HCT116 (cell line): ENCODE results near the gene ITGA11. TPM values are rescaled to one million over a fixed set of nuclear protein-coding genes. Genes with fewer than 3 reads are reported as not detected.

Source experiments
- ATAC-seq: fragments of 200-7000 bp; cut with Tn5 transposase; 2 replicates; pipeline ENCODE4 v1.9.1; 2020; ENCODE audit warnings: mild to moderate bottlenecking, moderate library complexity
- BruUV-seq: library from RNA; stranded (reverse); fragments of 400-500 nt; replicated peaks from 2 replicates; lab custom pipeline; 2021; lab: Mats Ljungman, UMichigan
- CTCF ChIA-PET: fragments of 300-600 bp; sonication (Branson Sonifier 250); formaldehyde crosslinking; loops from one replicate; lab custom pipeline; 2021; ENCODE audit warnings: antibody characterized with exemption; lab: Charles Lee
- POLR2A ChIA-PET: fragments of 300-600, 350-600 bp; sonication (Branson Sonifier 250); formaldehyde crosslinking; loops from one replicate; lab custom pipeline; 2021; ENCODE audit warnings: antibody characterized with exemption; lab: Charles Lee
- RAD21 ChIA-PET, 2 experiments: fragments of 300-600 bp; sonication (Branson Sonifier 250); formaldehyde crosslinking; loops; one replicate each; lab custom pipeline; 2023; ENCODE audit warnings: low total read pairs in 2 of 2; ENCODE audit not compliant: uncharacterized antibody in 2 of 2, unreplicated experiment in 2 of 2, low non-redundant PET in 1 of 2; lab: Charles Lee
- DNase-seq: peaks from one replicate; pipeline ENCODE4 v3.0.0-alpha.2; 2010; ENCODE audit warnings: low read depth, low spot score
- H2AFZ ChIP-seq: fragments of 200-600 bp; shearing (Covaris generic), sonication (generic); 2 replicates; pipeline ENCODE4 v1.6.1; 2017; ENCODE audit warnings: low read depth, mixed run types, mixed read lengths, antibody characterized with exemption, low read length; ENCODE audit not compliant: poor library complexity, severe bottlenecking
- H3K27ac ChIP-seq: 2 replicates; pipeline ENCODE4 v1.5.1; 2012; ENCODE audit warnings: low read depth, low read length
- H3K27me3 ChIP-seq: fragments of 200-600 bp; sonication (generic); 2 replicates; pipeline ENCODE4 v1.6.1; 2016; ENCODE audit warnings: mixed run types, low read length, mixed read lengths; ENCODE audit not compliant: insufficient read depth
- H3K36me3 ChIP-seq, 2 experiments: fragments of 200-500 bp in 1 of 2; fragments of 200-600 bp in 1 of 2; sonication (Bioruptor generic) in 1 of 2; sonication (generic) in 1 of 2; 2 replicates each; pipeline versions ENCODE4 v1.5.1 to v1.6.1; 2014 to 2016; ENCODE audit warnings: low read length in 2 of 2, inconsistent platforms in 1 of 2, mixed read lengths in 1 of 2, mixed run types in 1 of 2; ENCODE audit not compliant: insufficient read depth in 2 of 2, control insufficient read depth in 1 of 2
- H3K4me1 ChIP-seq, 2 experiments: fragments of 200-600 bp in 1 of 2; sonication (generic) in 1 of 2; 2 replicates each; pipeline versions ENCODE4 v1.5.1 to v1.6.1; 2012 to 2017; ENCODE audit warnings: low read length in 2 of 2, inconsistent platforms in 1 of 2, mild to moderate bottlenecking in 1 of 2, mixed read lengths in 1 of 2, mixed run types in 1 of 2, moderate library complexity in 1 of 2; ENCODE audit not compliant: insufficient read depth in 2 of 2, control insufficient read depth in 1 of 2
- H3K4me2 ChIP-seq: fragments of 200-600 bp; sonication (generic); 2 replicates; pipeline ENCODE4 v1.6.1; 2017; ENCODE audit warnings: mixed run types, low read length, mixed read lengths
- H3K4me3 ChIP-seq, 2 experiments: fragments of 200-600 bp in 1 of 2; sonication (generic) in 1 of 2; replicated peaks in 1 of 2; 2 replicates each; pipeline ENCODE4 v1.5.1; 2011 to 2016; ENCODE audit warnings: low read length in 2 of 2, control low read depth in 1 of 2, low read depth in 1 of 2, mild to moderate bottlenecking in 1 of 2, mixed read lengths in 1 of 2, mixed run types in 1 of 2
- H3K79me2 ChIP-seq: fragments of 200-600 bp; sonication (generic); 2 replicates; pipeline ENCODE4 v1.6.1; 2017; ENCODE audit warnings: mild to moderate bottlenecking, mixed run types, low read length, moderate library complexity, mixed read lengths; ENCODE audit not compliant: insufficient read depth
- H3K9ac ChIP-seq: fragments of 200-600 bp; sonication (generic); 2 replicates; pipeline ENCODE4 v1.6.1; 2016; ENCODE audit warnings: low read length, mixed read lengths
- H3K9me2 ChIP-seq: fragments of 200-600 bp; sonication (generic), shearing (Covaris generic); 2 replicates; pipeline ENCODE4 v1.6.1; 2017; ENCODE audit warnings: mixed run types, mild to moderate bottlenecking, moderate library complexity; ENCODE audit not compliant: insufficient read depth
- H3K9me3 ChIP-seq, 2 experiments: fragments of 200-500 bp in 1 of 2; fragments of 200-600 bp in 1 of 2; sonication (Bioruptor generic) in 1 of 2; sonication (generic) in 1 of 2; 2 replicates each; pipeline ENCODE4 v1.6.1; 2014 to 2017; ENCODE audit warnings: low read length in 2 of 2, mixed read lengths in 2 of 2, inconsistent platforms in 1 of 2, low read depth in 1 of 2, mild to moderate bottlenecking in 1 of 2, mixed run types in 1 of 2, moderate library complexity in 1 of 2; ENCODE audit not compliant: control insufficient read depth in 1 of 2, insufficient read depth in 1 of 2
- H4K20me1 ChIP-seq: fragments of 200-600 bp; sonication (generic), shearing (Covaris generic); 2 replicates; pipeline ENCODE4 v1.6.1; 2017; ENCODE audit warnings: mixed run types, mild to moderate bottlenecking, moderate library complexity; ENCODE audit not compliant: insufficient read depth
- ATF3 ChIP-seq: IDR thresholded peaks from 2 replicates; pipeline ENCODE4 v1.6.1; 2012
- EGR1 ChIP-seq: IDR thresholded peaks from 2 replicates; pipeline ENCODE4 v1.6.1; 2012; ENCODE audit warnings: low read depth
- ELF1 ChIP-seq: IDR thresholded peaks from 2 replicates; pipeline ENCODE4 v1.6.1; 2012; ENCODE audit warnings: low read depth, borderline replicate concordance
- JUND ChIP-seq: IDR thresholded peaks from 2 replicates; pipeline ENCODE4 v1.6.1; 2012
- MAX ChIP-seq: IDR thresholded peaks from 2 replicates; pipeline ENCODE4 v1.6.1; 2012
- RAD21 ChIP-seq: IDR thresholded peaks from 2 replicates; pipeline ENCODE4 v1.6.1; 2012; ENCODE audit warnings: low read depth, mild to moderate bottlenecking
- REST ChIP-seq: IDR thresholded peaks from 2 replicates; pipeline ENCODE4 v1.6.1; 2012; ENCODE audit warnings: low read depth
- SIN3A ChIP-seq: IDR thresholded peaks from 2 replicates; pipeline ENCODE4 v1.6.1; 2012; ENCODE audit warnings: low read depth
- SP1 ChIP-seq: IDR thresholded peaks from 2 replicates; pipeline ENCODE4 v1.6.1; 2012; ENCODE audit warnings: low read depth
- SRF ChIP-seq: IDR thresholded peaks from 2 replicates; pipeline ENCODE4 v1.6.1; 2012; ENCODE audit warnings: low read depth
- TCF7L2 ChIP-seq: IDR thresholded peaks from 2 replicates; pipeline ENCODE4 v1.7.0; 2011; ENCODE audit warnings: borderline replicate concordance, inconsistent platforms; ENCODE audit not compliant: insufficient read depth, insufficient read length; ENCODE audit errors: extremely low read depth
- ZBTB33 ChIP-seq: IDR thresholded peaks from 2 replicates; pipeline ENCODE4 v1.6.1; 2011; ENCODE audit warnings: mild to moderate bottlenecking, low read length, moderate library complexity; ENCODE audit not compliant: insufficient replicate concordance; ENCODE audit errors: extremely low read depth
- ZNF274 ChIP-seq: fragments of 200-500 bp; sonication (Bioruptor generic); IDR thresholded peaks from 2 replicates; pipeline ENCODE4 v1.6.1; 2014; ENCODE audit warnings: mild to moderate bottlenecking, low read depth, low read length, inconsistent platforms
- intact Hi-C: fragments of 100-400 bp; cut with micrococcal nuclease; formaldehyde crosslinking; loops from 2 replicates; pipeline ENCODE4 v1.10.0; 2022
- total RNA-seq: library from RNA; stranded (reverse); gene quantifications from one replicate; pipeline ENCODE4 v1.2.1, GENCODE V29; 2021; ENCODE audit not compliant: unreplicated experiment

The ITGA11 gene
- total RNA-seq, 1 experiment from 2014 or later = not detected

GRCh38 chr15:68340726-68341671 is 91.0 kb downstream of the ITGA11 start:
- Histone ChIP-seq H3K9me2 (no peaks in the 10 kb centered on the region), H3K36me3 (no peaks in the 10 kb centered on the region), H3K27ac (no peak overlapping the region), H3K4me3 (no peak overlapping the region), H4K20me1 (no peaks in the 10 kb centered on the region)
- intact Hi-C loops = no loop called here
- no TSS peak for BruUV-seq
- ATAC-seq = no peak
- DNase-seq = no peak
- POLR2A ChIA-PET = no interaction called here
- TF ChIP-seq ZNF274 (no peak), RAD21 (no peak), ELF1 (no peak), ATF3 (no peak), SP1 (no peak), TCF7L2 (no peak), SIN3A (no peak)
- TF ChIP-seq, all 23 proteins: peak for 0
- H3K27me3 ChIP-seq = no peaks in the 10 kb centered on the region
- no peak overlapping the region for H3K9ac ChIP-seq
- H3K4me2 ChIP-seq = no peak overlapping the region
- ChIA-PET RAD21 (no interaction called here), CTCF (no interaction called here)
- H3K9me3 ChIP-seq = no peaks in the 10 kb centered on the region
- H3K79me2 ChIP-seq = no peaks in the 10 kb centered on the region
- H3K4me1 ChIP-seq = peaks cover 0 to 7% of the 10 kb centered on the region in 2 experiments; a peak in 1 of 4 replicates
- no peak overlapping the region for H2AFZ ChIP-seq

- no TSS peak for BruUV-seq
- intact Hi-C loops = no loop called here
- ATAC-seq (no peak), DNase-seq (no peak)
- POLR2A ChIA-PET = no interaction called here
- no peaks in the 10 kb centered on the region for H3K9me2 ChIP-seq
- RAD21 ChIA-PET = no interaction called here
- no peaks in the 10 kb centered on the region for H3K36me3 ChIP-seq
- H3K9ac ChIP-seq = no peak overlapping the region
- no peak overlapping the region for H2AFZ ChIP-seq
- H3K4me1 ChIP-seq = peaks cover 0 to 2% of the 10 kb centered on the region in 2 experiments; a peak in 1 of 4 replicates
- H3K27ac ChIP-seq = no peak overlapping the region
- CTCF ChIA-PET = no interaction called here
- H3K4me3 ChIP-seq = no peak overlapping the region
- no peaks in the 10 kb centered on the region for H3K79me2 ChIP-seq
- no peaks in the 10 kb centered on the region for H3K27me3 ChIP-seq
- no peak overlapping the region for H3K4me2 ChIP-seq
- no peaks in the 10 kb centered on the region for H3K9me3 ChIP-seq
- no peaks in the 10 kb centered on the region for H4K20me1 ChIP-seq
- TF ChIP-seq EGR1 (no peak), JUND (no peak), SRF (no peak), MAX (no peak), REST (no peak), ZBTB33 (no peak), SIN3A (no peak)
Measured at GRCh38 chr15:68339481-68339880, 92.5 kb downstream of the ITGA11 start.
